Endodermal cell (in vitro differentiated cells): ENCODE measurements around the gene GPR27. TPM values are rescaled to one million over a fixed set of nuclear protein-coding genes. Genes with fewer than 3 reads are reported as not detected.

Experiments
- DNase-seq: peaks from one replicate; pipeline ENCODE4 v3.0.0-alpha.2; 2017
- H3K27ac ChIP-seq: 2 replicates; pipeline ENCODE4 v1.5.1; 2013; ENCODE audit warnings: mild to moderate bottlenecking, low read depth, low read length, moderate library complexity
- H3K27me3 ChIP-seq: 2 replicates; pipeline ENCODE4 v1.6.1; 2013; ENCODE audit warnings: mild to moderate bottlenecking, low read length, moderate library complexity; ENCODE audit not compliant: insufficient read depth, control insufficient read depth, poor library complexity, severe bottlenecking
- H3K36me3 ChIP-seq: 2 replicates; pipeline ENCODE4 v1.7.0; 2013; ENCODE audit warnings: mild to moderate bottlenecking, low read length, moderate library complexity; ENCODE audit not compliant: control insufficient read depth, insufficient read depth
- H3K4me1 ChIP-seq: one replicate; pipeline ENCODE4 v1.7.0; 2013; ENCODE audit warnings: low read length; ENCODE audit not compliant: control insufficient read depth, insufficient read depth
- H3K4me3 ChIP-seq: 2 replicates; pipeline ENCODE4 v1.5.1; 2013; ENCODE audit warnings: mild to moderate bottlenecking, low read length, moderate library complexity
- H3K9ac ChIP-seq: 2 replicates; pipeline ENCODE4 v1.6.1; 2013; ENCODE audit warnings: mild to moderate bottlenecking, low read length, moderate library complexity; ENCODE audit not compliant: poor library complexity, severe bottlenecking; ENCODE audit errors: extremely low read depth
- H3K9me3 ChIP-seq: 2 replicates; pipeline ENCODE4 v1.6.1; 2013; ENCODE audit warnings: mild to moderate bottlenecking, low read length, moderate library complexity; ENCODE audit not compliant: control insufficient read depth
- H3K27ac Mint-ChIP-seq: 2 replicates; pipeline ENCODE4 v1.8.0; 2020; ENCODE audit warnings: mixed read lengths
- H3K27me3 Mint-ChIP-seq: 2 replicates; pipeline ENCODE4 v1.8.0; 2021; ENCODE audit warnings: mild to moderate bottlenecking, mixed read lengths; ENCODE audit not compliant: insufficient read depth
- H3K36me3 Mint-ChIP-seq: 2 replicates; pipeline ENCODE4 v1.8.0; 2020; ENCODE audit warnings: low read depth, mixed read lengths
- H3K4me1 Mint-ChIP-seq: 2 replicates; pipeline ENCODE4 v1.8.0; 2020; ENCODE audit warnings: mixed read lengths
- H3K4me3 Mint-ChIP-seq: 2 replicates; pipeline ENCODE4 v1.8.0; 2020; ENCODE audit warnings: mild to moderate bottlenecking, moderate library complexity, mixed read lengths
- H3K9me3 Mint-ChIP-seq: 2 replicates; pipeline ENCODE4 v1.8.0; 2020; ENCODE audit warnings: mild to moderate bottlenecking, mixed read lengths
- WGBS, 2 experiments: methylation state at CpG; one replicate each; pipeline versions ENCODE4 v1.1.5 to v1.1.7; 2013; ENCODE audit warnings: missing lambda C conversion rate in 2 of 2, mixed read lengths in 1 of 2; ENCODE audit not compliant: insufficient coverage in 1 of 2, insufficient read length in 1 of 2; 5-methylcytosine and 5-hydroxymethylcytosine counted together
- total RNA-seq, 2 donors: library from RNA; stranded (reverse); fragmentation: NEBNext Ultra II Directional in 1 of 2; extraction: Animal tissue kit (Norgen Biotek cat#: 25700) in 1 of 2; gene quantifications; 2 replicates in 1 of 2; 3 replicates in 1 of 2; pipeline ENCODE4 v1.2.1, GENCODE V29; 2021
- TF ChIP-seq, protein P1 (sequence below): fragments of 200-600 bp; sonication (generic); conservative IDR thresholded peaks from 2 replicates; pipeline ENCODE4 v1.5.0; 2021; ENCODE audit warnings: antibody characterized with exemption, mild to moderate bottlenecking

GPR27 gene
- total RNA-seq, 2 donors from 2014 or later: 7.4 to 7.9 TPM

DNA sequence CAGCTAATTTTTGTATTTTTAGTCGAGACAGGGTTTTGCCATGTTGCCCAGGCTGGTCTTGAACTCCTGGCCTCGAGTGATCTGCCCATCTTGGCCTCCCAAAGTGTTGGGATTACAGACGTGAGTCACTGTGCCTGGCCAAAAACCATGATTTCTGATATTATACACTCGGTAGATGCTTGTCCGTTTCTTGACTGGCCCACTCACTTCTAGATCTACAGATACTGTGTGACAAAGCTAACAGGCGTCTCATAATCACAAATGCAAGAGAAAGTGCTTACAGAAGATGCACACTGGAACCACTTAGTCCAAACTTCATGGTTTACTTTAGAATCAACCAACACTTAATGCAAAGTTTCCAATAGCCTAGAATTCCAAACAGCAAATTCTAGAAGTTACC, 22.9 kb downstream of the GPR27 start:
- DNase-seq: no peak
- Histone ChIP-seq H3K4me3 (no peak overlapping the region), H3K9ac (no peak overlapping the region), H3K27ac (no peak overlapping the region), H3K27me3 (peaks cover 8% of the 10 kb centered on the region), H3K4me1 (no peaks in the 10 kb centered on the region), H3K36me3 (no peaks in the 10 kb centered on the region), H3K9me3 (no peaks in the 10 kb centered on the region)
- Mint-ChIP-seq H3K36me3 (no peaks in the 10 kb centered on the region), H3K4me3 (no peak overlapping the region), H3K27ac (no peak overlapping the region), H3K27me3 (peaks cover 18% of the 10 kb centered on the region), H3K9me3 (no peaks in the 10 kb centered on the region), H3K4me1 (peaks cover 18% of the 10 kb centered on the region)
- TF ChIP-seq, protein P1, sequence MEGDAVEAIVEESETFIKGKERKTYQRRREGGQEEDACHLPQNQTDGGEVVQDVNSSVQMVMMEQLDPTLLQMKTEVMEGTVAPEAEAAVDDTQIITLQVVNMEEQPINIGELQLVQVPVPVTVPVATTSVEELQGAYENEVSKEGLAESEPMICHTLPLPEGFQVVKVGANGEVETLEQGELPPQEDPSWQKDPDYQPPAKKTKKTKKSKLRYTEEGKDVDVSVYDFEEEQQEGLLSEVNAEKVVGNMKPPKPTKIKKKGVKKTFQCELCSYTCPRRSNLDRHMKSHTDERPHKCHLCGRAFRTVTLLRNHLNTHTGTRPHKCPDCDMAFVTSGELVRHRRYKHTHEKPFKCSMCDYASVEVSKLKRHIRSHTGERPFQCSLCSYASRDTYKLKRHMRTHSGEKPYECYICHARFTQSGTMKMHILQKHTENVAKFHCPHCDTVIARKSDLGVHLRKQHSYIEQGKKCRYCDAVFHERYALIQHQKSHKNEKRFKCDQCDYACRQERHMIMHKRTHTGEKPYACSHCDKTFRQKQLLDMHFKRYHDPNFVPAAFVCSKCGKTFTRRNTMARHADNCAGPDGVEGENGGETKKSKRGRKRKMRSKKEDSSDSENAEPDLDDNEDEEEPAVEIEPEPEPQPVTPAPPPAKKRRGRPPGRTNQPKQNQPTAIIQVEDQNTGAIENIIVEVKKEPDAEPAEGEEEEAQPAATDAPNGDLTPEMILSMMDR: no peak
- WGBS, 2 experiments: 61 to 63% methylated on average over 6 of the region's 6 CpGs

DNA sequence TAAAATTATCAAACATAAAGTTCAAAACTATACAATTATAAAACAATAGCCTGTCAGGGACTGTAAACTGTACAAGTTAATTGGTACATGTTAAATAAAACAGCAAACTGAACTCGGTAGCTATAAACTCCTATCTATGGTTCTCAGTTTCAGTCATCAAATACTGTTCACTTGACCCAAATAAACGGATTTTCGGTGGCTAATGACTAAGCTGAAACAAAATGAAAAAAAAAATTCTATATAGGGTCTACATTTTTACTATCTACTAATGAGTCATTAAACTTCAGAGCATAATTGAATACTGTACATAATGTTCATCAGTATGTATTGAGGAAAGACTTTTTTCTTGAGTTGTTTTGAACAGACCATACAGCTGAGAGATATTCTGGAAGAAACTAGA, 24.7 kb downstream of the GPR27 start:
- peaks cover 14% of the 10 kb centered on the region for H3K4me1 Mint-ChIP-seq
- no peak overlapping the region for H3K27ac ChIP-seq
- H3K36me3 ChIP-seq: no peaks in the 10 kb centered on the region
- DNase-seq: no peak
- H3K36me3 Mint-ChIP-seq: no peaks in the 10 kb centered on the region
- TF ChIP-seq, protein P1: no peak
- peaks cover 34% of the 10 kb centered on the region for H3K27me3 Mint-ChIP-seq
- H3K9ac ChIP-seq: no peak overlapping the region
- no peak overlapping the region for H3K4me3 ChIP-seq
- peaks cover 26% of the 10 kb centered on the region for H3K27me3 ChIP-seq
- no peaks in the 10 kb centered on the region for H3K4me1 ChIP-seq
- H3K9me3 ChIP-seq: no peaks in the 10 kb centered on the region
- no peak overlapping the region for H3K27ac Mint-ChIP-seq
- no peak overlapping the region for H3K4me3 Mint-ChIP-seq
- H3K9me3 Mint-ChIP-seq: no peaks in the 10 kb centered on the region
- WGBS, 2 experiments: 87 to 100% methylated on average over 1 to 3 of the region's 3 CpGs

DNA sequence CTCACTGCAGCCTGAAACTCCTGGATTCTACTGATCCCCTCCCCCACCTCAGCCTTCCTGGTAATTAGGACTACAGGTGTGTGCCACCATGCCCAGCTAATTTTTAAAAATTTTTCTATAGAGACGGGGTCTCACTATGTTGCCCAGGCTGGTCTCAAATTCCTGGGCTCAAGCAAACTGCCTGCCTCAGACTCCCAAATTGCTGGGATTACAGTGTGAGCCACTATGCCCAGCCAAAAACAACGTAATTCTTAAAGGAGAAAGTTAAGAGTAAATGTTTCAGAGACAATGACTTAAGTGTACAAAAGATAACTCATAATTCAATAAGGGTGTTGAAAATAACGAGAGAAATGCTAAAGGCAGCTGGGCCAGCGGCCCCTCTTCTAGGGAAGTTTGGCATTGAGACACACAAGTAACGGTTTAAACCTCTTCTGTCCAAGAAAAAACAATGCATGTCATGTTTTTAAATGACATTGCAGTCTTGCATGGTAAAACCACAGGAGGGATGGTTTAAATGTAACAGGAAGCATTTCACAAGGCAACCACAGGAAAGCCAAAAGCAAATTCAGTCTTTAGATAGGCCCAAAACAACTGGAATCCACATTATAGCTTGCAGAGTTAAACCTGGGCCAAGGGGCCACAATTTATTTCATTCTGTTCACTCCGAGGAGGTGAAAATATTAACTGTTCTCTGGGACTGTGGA, 26.2 kb downstream of the GPR27 start:
- no peaks in the 10 kb centered on the region for H3K9me3 Mint-ChIP-seq
- no peak overlapping the region for H3K4me3 Mint-ChIP-seq
- no peak overlapping the region for H3K27ac ChIP-seq

More for the DNA sequence above, 26.2 kb downstream of the GPR27 start:
- Histone ChIP-seq H3K36me3 (no peaks in the 10 kb centered on the region), H3K9ac (no peak overlapping the region), H3K27me3 (peaks cover 41% of the 10 kb centered on the region), H3K9me3 (no peaks in the 10 kb centered on the region), H3K4me3 (no peak overlapping the region), H3K4me1 (peaks cover 3% of the 10 kb centered on the region)
- Mint-ChIP-seq H3K36me3 (no peaks in the 10 kb centered on the region), H3K27ac (no peak overlapping the region), H3K27me3 (peaks cover 48% of the 10 kb centered on the region), H3K4me1 (peaks cover 21% of the 10 kb centered on the region)
- no peak for DNase-seq
- WGBS, 2 experiments: 66 to 74% methylated on average over 5 to 6 of the region's 6 CpGs
- TF ChIP-seq, protein P1: no peak
